ENCODE measurements around the gene FPGS.

- no peak for TF ChIP-seq CTCF (IDR thresholded peaks at IDR 0.05)
- TF ChIP-seq POLR2AphosphoS5 (IDR thresholded peaks at IDR 0.05), result no peak
- TF ChIP-seq POLR2A (IDR thresholded peaks at IDR 0.05), result no peak
Measured at GRCh38 chr9:127858041-127858512, 55.4 kb downstream of the FPGS start.
